CD4-positive, alpha-beta memory T cell (primary cell): ENCODE results near the gene KLRB1. TPM values are rescaled to one million over a fixed set of nuclear protein-coding genes. Genes with fewer than 3 reads are reported as not detected.
"Not testable (repeated sequence)": the region's sequence is repeated elsewhere in the genome, so short reads cannot be mapped to it uniquely, and the experiment has no call there.

Experiments used
- CTCF ChIA-PET: fragments of 350-600 bp; sonication (Branson Sonifier 250); formaldehyde crosslinking; loops from one replicate; lab custom pipeline; 2021; ENCODE audit warnings: inconsistent platforms; ENCODE audit not compliant: partially characterized antibody; lab: Charles Lee
- POLR2A ChIA-PET: fragments of 350-600 bp; sonication (Branson Sonifier 250); formaldehyde crosslinking; loops from one replicate; lab custom pipeline; 2021; ENCODE audit not compliant: partially characterized antibody; lab: Charles Lee
- DNase-seq, 5 donors: peaks; one replicate each; pipeline versions ENCODE4 v3.0.0 to v3.0.0-alpha.2; 2020 to 2022; ENCODE audit warnings: mixed read lengths in 1 of 5
- H3K27ac ChIP-seq: one replicate; pipeline ENCODE4 v1.7.0; 2013; ENCODE audit warnings: low read depth, low read length
- H3K27me3 ChIP-seq: 2 replicates; pipeline ENCODE4 v1.7.0; 2013; ENCODE audit warnings: mild to moderate bottlenecking, low read length, moderate library complexity; ENCODE audit not compliant: insufficient read depth
- H3K36me3 ChIP-seq: 2 replicates; pipeline ENCODE4 v1.7.0; 2013; ENCODE audit warnings: mild to moderate bottlenecking, low read length, moderate library complexity; ENCODE audit not compliant: insufficient read depth
- H3K4me1 ChIP-seq: 2 replicates; pipeline ENCODE4 v1.7.0; 2013; ENCODE audit warnings: mild to moderate bottlenecking, low read length, moderate library complexity; ENCODE audit not compliant: insufficient read depth
- H3K4me3 ChIP-seq, 2 donors: one replicate each; pipeline ENCODE4 v1.7.0; 2013; ENCODE audit warnings: low read length in 2 of 2, mild to moderate bottlenecking in 1 of 2
- H3K9me3 ChIP-seq, 2 donors: one replicate each; pipeline ENCODE4 v1.7.0; 2013; ENCODE audit warnings: low read length in 2 of 2, control low read depth in 1 of 2; ENCODE audit not compliant: control insufficient read depth in 1 of 2
- H3K27ac Mint-ChIP-seq, 7 donors: one replicate each; pipeline ENCODE4 v1.8.0; 2020 to 2021; ENCODE audit warnings: mixed read lengths in 7 of 7, mild to moderate bottlenecking in 6 of 7, inconsistent platforms in 3 of 7, moderate library complexity in 3 of 7
- H3K27me3 Mint-ChIP-seq, 2 donors: one replicate each; pipeline ENCODE4 v1.8.0; 2020 to 2021; ENCODE audit warnings: mixed read lengths in 2 of 2
- H3K36me3 Mint-ChIP-seq, 2 donors: one replicate each; pipeline ENCODE4 v1.8.0; 2020 to 2021; ENCODE audit warnings: mixed read lengths in 2 of 2, inconsistent platforms in 1 of 2, mild to moderate bottlenecking in 1 of 2
- H3K4me1 Mint-ChIP-seq, 4 donors: one replicate each; pipeline ENCODE4 v1.8.0; 2020 to 2021; ENCODE audit warnings: mixed read lengths in 4 of 4, mild to moderate bottlenecking in 1 of 4
- H3K4me3 Mint-ChIP-seq, 8 donors: one replicate each; pipeline ENCODE4 v1.8.0; 2020 to 2021; ENCODE audit warnings: mixed read lengths in 8 of 8, mild to moderate bottlenecking in 7 of 8, moderate library complexity in 6 of 8, inconsistent platforms in 3 of 8
- H3K9me3 Mint-ChIP-seq, 8 donors: one replicate each; pipeline ENCODE4 v1.8.0; 2020 to 2021; ENCODE audit warnings: mixed read lengths in 8 of 8, mild to moderate bottlenecking in 5 of 8, inconsistent platforms in 3 of 8, moderate library complexity in 1 of 8
- intact Hi-C: fragments of 100-400 bp; cut with micrococcal nuclease; formaldehyde crosslinking; loops from one replicate; pipeline ENCODE4 v1.15.1; 2023
- polyA plus RNA-seq, 2 donors: library from polyadenylated mRNA; unstranded; fragments of 300-500 nt; fragmentation: Illumina TruSeq; gene quantifications; one replicate each; pipeline ENCODE4 v1.2.3, GENCODE V29; 2021
- total RNA-seq, 2 experiments: library from RNA; stranded (reverse); gene quantifications; one replicate each; pipeline ENCODE4 v1.2.3, GENCODE V29; 2021

Gene KLRB1
- total and polyA plus RNA-seq, 4 experiments from 2014 or later, result 62.2 to 196 (median 98.0) TPM

GRCh38 chr12:9600426-9600825 is 7.3 kb downstream of the KLRB1 start:
- H3K9me3 Mint-ChIP-seq, H3K9me3 ChIP-seq, H3K4me3 Mint-ChIP-seq, H3K27ac ChIP-seq, H3K36me3 ChIP-seq, POLR2A ChIA-PET, CTCF ChIA-PET, H3K27me3 Mint-ChIP-seq, H3K27me3 ChIP-seq, DNase-seq, H3K4me1 ChIP-seq, H3K4me3 ChIP-seq, intact Hi-C loops: not testable (repeated sequence)
- peaks cover 44 to 45% of the 10 kb centered on the region in 2 donors for H3K36me3 Mint-ChIP-seq
- H3K27ac Mint-ChIP-seq, result peak overlapping the region in 3 of 7 donors; percentile 8 to 50 (median 37)
- peaks cover 3 to 38% (median 26%) of the 10 kb centered on the region in 4 donors for H3K4me1 Mint-ChIP-seq

GRCh38 chr12:9598363-9598762 is 9.4 kb downstream of the KLRB1 start:
- no peaks in the 10 kb centered on the region for H3K9me3 ChIP-seq
- peaks cover 0 to 2% (median 0%) of the 10 kb centered on the region in 8 donors for H3K9me3 Mint-ChIP-seq
- no peaks in the 10 kb centered on the region for H3K36me3 ChIP-seq
- intact Hi-C loops, result no loop called here
- ChIA-PET CTCF (no interaction called here), POLR2A (no interaction called here)
- no peak overlapping the region for H3K4me3 ChIP-seq
- no peak overlapping the region for H3K27ac Mint-ChIP-seq
- peaks cover 43 to 49% of the 10 kb centered on the region in 2 donors for H3K36me3 Mint-ChIP-seq
- H3K4me3 Mint-ChIP-seq, result no peak overlapping the region
- H3K4me1 Mint-ChIP-seq, result peaks cover 0 to 24% (median 15%) of the 10 kb centered on the region in 4 donors
- no peak for DNase-seq
- no peaks in the 10 kb centered on the region for H3K4me1 ChIP-seq
- no peak overlapping the region for H3K27ac ChIP-seq
- no peaks in the 10 kb centered on the region for H3K27me3 Mint-ChIP-seq
- no peaks in the 10 kb centered on the region for H3K27me3 ChIP-seq

GRCh38 chr12:9597365-9597764 is 10.4 kb downstream of the KLRB1 start:
- CTCF ChIA-PET, result no interaction called here
- no peaks in the 10 kb centered on the region for H3K36me3 ChIP-seq

GRCh38 chr12:9590441-9590840 is 17.3 kb downstream of the KLRB1 start:
- H3K9me3 ChIP-seq, result no peaks in the 10 kb centered on the region
- H3K4me3 Mint-ChIP-seq, result no peak overlapping the region
- no peak for DNase-seq
- peaks cover 9 to 12% of the 10 kb centered on the region in 2 donors for H3K36me3 Mint-ChIP-seq
- no peaks in the 10 kb centered on the region for H3K9me3 Mint-ChIP-seq
- ChIA-PET POLR2A (interaction anchor here (0.6 to 0.7 kb wide), 2 partner anchors 261 to 364 kb away, joined by 3 read pairs; no protein-coding TSS in a partner anchor), CTCF (interaction anchor here (1.7 kb wide), 1 partner anchor 121 kb away, joined by 4 read pairs; no protein-coding TSS in a partner anchor)
- H3K27ac ChIP-seq, result no peak overlapping the region
- no peak overlapping the region for H3K4me3 ChIP-seq
- intact Hi-C loops, result no loop called here
- H3K4me1 Mint-ChIP-seq, result peaks cover 0 to 1% (median 0%) of the 10 kb centered on the region in 4 donors
- no peak overlapping the region for H3K27ac Mint-ChIP-seq
- H3K4me1 ChIP-seq, result no peaks in the 10 kb centered on the region
- no peaks in the 10 kb centered on the region for H3K27me3 Mint-ChIP-seq
- no peaks in the 10 kb centered on the region for H3K36me3 ChIP-seq
- H3K27me3 ChIP-seq, result no peaks in the 10 kb centered on the region

More at GRCh38 chr12:9597365-9597764, 10.4 kb downstream of the KLRB1 start:
- H3K27me3 Mint-ChIP-seq, result no peaks in the 10 kb centered on the region
- H3K4me3 Mint-ChIP-seq, result no peak overlapping the region
- H3K4me1 ChIP-seq, result no peaks in the 10 kb centered on the region
- POLR2A ChIA-PET, result interaction anchor here (0.7 kb wide), 1 partner anchor 9 kb away, joined by 3 read pairs; no protein-coding TSS in a partner anchor
- intact Hi-C loops, result no loop called here
- peak overlapping the region in 1 of 7 donors; percentile 7 for H3K27ac Mint-ChIP-seq
- H3K27me3 ChIP-seq, result no peaks in the 10 kb centered on the region
- no peak for DNase-seq
- H3K4me3 ChIP-seq, result no peak overlapping the region
- no peaks in the 10 kb centered on the region for H3K9me3 ChIP-seq
- no peak overlapping the region for H3K27ac ChIP-seq
- H3K36me3 Mint-ChIP-seq, result peaks cover 38 to 44% of the 10 kb centered on the region in 2 donors
- no peaks in the 10 kb centered on the region for H3K9me3 Mint-ChIP-seq
- H3K4me1 Mint-ChIP-seq, result peaks cover 0 to 19% (median 10%) of the 10 kb centered on the region in 4 donors

GRCh38 chr12:9588749-9589148 is 19.0 kb downstream of the KLRB1 start:
- H3K27ac Mint-ChIP-seq, result peak overlapping the region in 1 of 7 donors; percentile 55
- no peaks in the 10 kb centered on the region for H3K36me3 ChIP-seq
- no peaks in the 10 kb centered on the region for H3K36me3 Mint-ChIP-seq
- H3K27me3 ChIP-seq, result no peaks in the 10 kb centered on the region
- peak overlapping the region in 1 of 8 donors; percentile 12 for H3K4me3 Mint-ChIP-seq
- ChIA-PET CTCF (interaction anchor here (1.2 to 1.7 kb wide), 2 partner anchors 120 to 154 kb away, joined by 4 read pairs; no protein-coding TSS in a partner anchor), POLR2A (no interaction called here)
- no peak for DNase-seq
- H3K27me3 Mint-ChIP-seq, result no peaks in the 10 kb centered on the region
- peaks cover 0 to 1% (median 0%) of the 10 kb centered on the region in 4 donors for H3K4me1 Mint-ChIP-seq
- H3K27ac ChIP-seq, result no peak overlapping the region
- intact Hi-C loops, result no loop called here
- H3K9me3 Mint-ChIP-seq, result no peaks in the 10 kb centered on the region
- no peak overlapping the region for H3K4me3 ChIP-seq
- no peaks in the 10 kb centered on the region for H3K9me3 ChIP-seq
- no peaks in the 10 kb centered on the region for H3K4me1 ChIP-seq

GRCh38 chr12:9587987-9588600 is 19.6 kb downstream of the KLRB1 start:
- peaks cover 0 to 1% (median 0%) of the 10 kb centered on the region in 4 donors for H3K4me1 Mint-ChIP-seq
- CTCF ChIA-PET, result no interaction called here
- intact Hi-C loops, result no loop called here
- H3K36me3 Mint-ChIP-seq, result no peaks in the 10 kb centered on the region
- no peaks in the 10 kb centered on the region for H3K27me3 Mint-ChIP-seq
- H3K4me3 ChIP-seq, result no peak overlapping the region
- no peak overlapping the region for H3K4me3 Mint-ChIP-seq
- no peaks in the 10 kb centered on the region for H3K9me3 ChIP-seq
- no peaks in the 10 kb centered on the region for H3K27me3 ChIP-seq
- H3K27ac ChIP-seq, result no peak overlapping the region
- no peak overlapping the region for H3K27ac Mint-ChIP-seq
- no peaks in the 10 kb centered on the region for H3K9me3 Mint-ChIP-seq
- POLR2A ChIA-PET, result no interaction called here
- no peaks in the 10 kb centered on the region for H3K4me1 ChIP-seq
- DNase-seq, result no peak
- no peaks in the 10 kb centered on the region for H3K36me3 ChIP-seq

GRCh38 chr12:9577729-9578128 is 30.0 kb downstream of the KLRB1 start:
- H3K4me1 ChIP-seq, H3K4me3 ChIP-seq, H3K4me1 Mint-ChIP-seq, H3K27me3 ChIP-seq, POLR2A ChIA-PET, H3K9me3 Mint-ChIP-seq, intact Hi-C loops, H3K27me3 Mint-ChIP-seq, CTCF ChIA-PET, H3K27ac ChIP-seq, H3K36me3 ChIP-seq, H3K36me3 Mint-ChIP-seq, H3K4me3 Mint-ChIP-seq, H3K9me3 ChIP-seq, H3K27ac Mint-ChIP-seq, DNase-seq: not testable (repeated sequence)
